Erythroblast (primary cell): ENCODE measurements around the gene PTGIS.

ENCODE experiments used
- GATA1 ChIP-seq: IDR thresholded peaks from 2 replicates; pipeline ENCODE4 v1.6.1; 2011; ENCODE audit warnings: low read depth, mild to moderate bottlenecking, control low read depth, low read length, moderate library complexity
- POLR2A ChIP-seq: IDR thresholded peaks from 2 replicates; pipeline ENCODE4 v1.6.1; 2011; ENCODE audit warnings: mild to moderate bottlenecking, low read length

DNA sequence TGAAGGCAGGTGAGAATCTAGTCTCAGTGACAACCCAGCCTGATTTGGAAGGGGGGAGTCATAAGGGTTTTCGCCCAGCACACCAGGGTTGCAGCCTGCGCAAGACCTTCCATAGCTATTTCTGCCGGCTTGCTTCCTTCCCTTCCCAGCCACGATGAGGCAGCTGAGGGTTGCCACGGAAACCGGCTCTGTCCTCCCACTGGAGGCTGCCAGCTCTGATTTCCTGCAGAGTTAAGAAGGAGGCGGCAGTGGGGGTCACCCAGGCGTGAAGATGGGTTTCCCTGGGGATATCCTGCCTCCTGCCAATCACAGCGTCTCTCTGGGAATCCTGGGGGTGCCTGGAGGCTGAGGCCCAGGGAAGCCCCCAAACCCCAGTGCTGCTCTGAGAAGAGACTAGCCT is 62.4 kb downstream of the PTGIS start:
- no peak for TF ChIP-seq POLR2A
- TF ChIP-seq GATA1: no peak
